ENCODE data around the gene SDK1. TPM values are rescaled to one million over a fixed set of nuclear protein-coding genes. Genes with fewer than 3 reads are reported as not detected.

SDK1 gene
- total RNA-seq, 2 experiments from 2014 or later = 0.19 to 0.36 TPM

- ChIA-PET POLR2A (interaction anchor here (0.7 kb wide), 1 partner anchor 17 kb away, joined by 3 read pairs; no protein-coding TSS in a partner anchor), CTCF (ENCODE audit: unreplicated experiment) (no interaction called here)
- Histone ChIP-seq H3K4me1 (ENCODE audit: insufficient read depth, low read length, poor library complexity, severe bottlenecking) (no peaks in the 10 kb centered on the region), H3K36me3 (ENCODE audit: insufficient read depth, low read length) (no peaks in the 10 kb centered on the region), H3K4me3 (ENCODE audit: low read depth, low read length, poor library complexity, severe bottlenecking) (no peak overlapping the region), H2AFZ (ENCODE audit: low read length) (no peak overlapping the region), H3K27ac (ENCODE audit: low read depth, low read length, poor library complexity, severe bottlenecking) (no peak overlapping the region), H3K79me2 (ENCODE audit: insufficient read depth, low read depth, low read length) (no peaks in the 10 kb centered on the region), H3K9me2 (ENCODE audit: insufficient read depth, low read length) (no peaks in the 10 kb centered on the region), H3K4me2 (ENCODE audit: low read length) (no peak overlapping the region), H3K9me3 (ENCODE audit: low read length) (no peaks in the 10 kb centered on the region), H4K20me1 (ENCODE audit: insufficient read depth, low read length) (no peaks in the 10 kb centered on the region)
- no peak for DNase-seq (ENCODE audit: low spot score)
- intact Hi-C loops (cut with micrococcal nuclease; ENCODE audit: unreplicated experiment) = no loop called here
- BruUV-seq (replicated peaks) = no TSS peak
- no peak for TF ChIP-seq EZH2phosphoT487 (IDR thresholded peaks at IDR 0.05; ENCODE audit: borderline replicate concordance, low read depth, low read length)
- no peak for TF ChIP-seq CTCF (conservative IDR thresholded peaks at IDR 0.05; ENCODE audit: low read length)
These were observed 124.0 kb downstream of the SDK1 start for GRCh38 chr7:3425087-3425486.

GRCh38 chr7:3426064-3426463, 125.0 kb downstream of the SDK1 start:
- ChIA-PET CTCF (ENCODE audit: unreplicated experiment) (no interaction called here), POLR2A (interaction anchor here (0.7 to 1.0 kb wide), 2 partner anchors 20 to 64 kb away, joined by 3 read pairs; no protein-coding TSS in a partner anchor)
- no peak overlapping the region for H3K4me3 ChIP-seq (ENCODE audit: low read depth, low read length, poor library complexity, severe bottlenecking)
- H3K9me3 ChIP-seq (ENCODE audit: low read length) = no peaks in the 10 kb centered on the region
- DNase-seq (ENCODE audit: low spot score) = no peak
- no peak overlapping the region for H2AFZ ChIP-seq (ENCODE audit: low read length)
- no peaks in the 10 kb centered on the region for H3K79me2 ChIP-seq (ENCODE audit: insufficient read depth, low read depth, low read length)
- no peaks in the 10 kb centered on the region for H3K4me1 ChIP-seq (ENCODE audit: insufficient read depth, low read length, poor library complexity, severe bottlenecking)
- H3K27ac ChIP-seq (ENCODE audit: low read depth, low read length, poor library complexity, severe bottlenecking) = no peak overlapping the region
- intact Hi-C loops (cut with micrococcal nuclease; ENCODE audit: unreplicated experiment) = no loop called here
- H4K20me1 ChIP-seq (ENCODE audit: insufficient read depth, low read length) = no peaks in the 10 kb centered on the region
- no peaks in the 10 kb centered on the region for H3K9me2 ChIP-seq (ENCODE audit: insufficient read depth, low read length)
- H3K36me3 ChIP-seq (ENCODE audit: insufficient read depth, low read length) = no peaks in the 10 kb centered on the region
- H3K4me2 ChIP-seq (ENCODE audit: low read length) = no peak overlapping the region
- no TSS peak for BruUV-seq (replicated peaks)
- no peak for TF ChIP-seq CTCF (conservative IDR thresholded peaks at IDR 0.05; ENCODE audit: low read length)
- no peak for TF ChIP-seq EZH2phosphoT487 (IDR thresholded peaks at IDR 0.05; ENCODE audit: borderline replicate concordance, low read depth, low read length)

- ChIA-PET POLR2A (interaction anchor here (0.6 kb wide), 1 partner anchor 50 kb away, joined by 3 read pairs; no protein-coding TSS in a partner anchor), CTCF (ENCODE audit: unreplicated experiment) (no interaction called here)
- no peak overlapping the region for H3K4me2 ChIP-seq (ENCODE audit: low read length)
- intact Hi-C loops (cut with micrococcal nuclease; ENCODE audit: unreplicated experiment) = no loop called here
- H3K27ac ChIP-seq (ENCODE audit: low read depth, low read length, poor library complexity, severe bottlenecking) = no peak overlapping the region
- H3K9me3 ChIP-seq (ENCODE audit: low read length) = no peaks in the 10 kb centered on the region
- no peaks in the 10 kb centered on the region for H4K20me1 ChIP-seq (ENCODE audit: insufficient read depth, low read length)
- H3K9me2 ChIP-seq (ENCODE audit: insufficient read depth, low read length) = no peaks in the 10 kb centered on the region
- no peak overlapping the region for H3K4me3 ChIP-seq (ENCODE audit: low read depth, low read length, poor library complexity, severe bottlenecking)
- no peaks in the 10 kb centered on the region for H3K4me1 ChIP-seq (ENCODE audit: insufficient read depth, low read length, poor library complexity, severe bottlenecking)
- no TSS peak for BruUV-seq (replicated peaks)
- peak; percentile 21 for DNase-seq (ENCODE audit: low spot score)
- H3K79me2 ChIP-seq (ENCODE audit: insufficient read depth, low read depth, low read length) = no peaks in the 10 kb centered on the region
- no peak overlapping the region for H2AFZ ChIP-seq (ENCODE audit: low read length)
- no peaks in the 10 kb centered on the region for H3K36me3 ChIP-seq (ENCODE audit: insufficient read depth, low read length)
- no peak for TF ChIP-seq EZH2phosphoT487 (IDR thresholded peaks at IDR 0.05; ENCODE audit: borderline replicate concordance, low read depth, low read length)
- no peak for TF ChIP-seq CTCF (conservative IDR thresholded peaks at IDR 0.05; ENCODE audit: low read length)
These were observed 126.9 kb downstream of the SDK1 start for GRCh38 chr7:3427957-3428356.

All from OCI-LY7 (cell line).